Stimulated activated CD8-positive, alpha-beta memory T cell treated with anti-CD3 and anti-CD28 coated beads, Interleukin-15, amount 100 ng/mL, for 1 hour (primary cell): ENCODE data around the gene TGM6.
A peak's percentile ranks its signal among the peaks of the same experiment; 100 is the strongest.

ENCODE experiments used
- DNase-seq: peaks from one replicate; pipeline ENCODE4 v3.0.0-alpha.2; 2020; ENCODE audit warnings: low read depth

Gene TGM6

DNA sequence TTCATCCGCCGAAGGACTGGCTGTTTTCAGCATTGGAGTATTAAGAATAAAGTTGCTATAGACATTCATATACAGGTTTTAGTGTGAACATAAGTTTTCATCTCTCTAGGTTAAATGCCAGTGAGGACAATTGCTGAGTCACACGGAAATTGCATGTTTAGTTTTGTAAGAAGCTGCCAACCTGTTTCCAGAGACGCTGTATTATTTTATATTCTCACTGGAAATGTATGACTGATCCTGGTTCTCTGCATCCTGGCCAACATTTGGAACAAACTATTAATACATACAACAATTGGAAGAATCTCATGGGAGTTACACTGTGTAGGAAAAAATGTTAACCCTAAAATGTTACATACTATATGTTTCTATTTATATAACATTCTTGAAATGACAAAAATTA lies 16.7 kb upstream of the TGM6 start:
- no peak for DNase-seq

DNA sequence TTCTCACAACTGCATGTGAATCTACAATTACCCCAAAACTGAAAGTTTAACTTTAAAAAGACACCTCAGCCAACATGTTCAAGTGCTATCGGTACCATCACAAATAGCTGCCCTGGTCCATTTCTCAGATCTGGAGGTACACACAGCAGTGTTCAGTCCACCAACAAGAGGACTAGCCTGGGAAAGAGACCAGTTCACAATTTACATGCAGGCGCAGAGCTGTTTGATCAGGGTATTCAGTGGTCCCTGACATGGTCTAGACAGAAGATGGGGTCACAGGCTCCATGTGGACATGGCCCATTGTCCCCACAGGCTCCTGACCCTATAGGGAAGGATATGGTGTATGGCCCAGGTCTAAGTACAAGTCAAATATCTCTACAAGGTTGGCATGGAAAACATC lies 15.6 kb upstream of the TGM6 start:
- no peak for DNase-seq

DNA sequence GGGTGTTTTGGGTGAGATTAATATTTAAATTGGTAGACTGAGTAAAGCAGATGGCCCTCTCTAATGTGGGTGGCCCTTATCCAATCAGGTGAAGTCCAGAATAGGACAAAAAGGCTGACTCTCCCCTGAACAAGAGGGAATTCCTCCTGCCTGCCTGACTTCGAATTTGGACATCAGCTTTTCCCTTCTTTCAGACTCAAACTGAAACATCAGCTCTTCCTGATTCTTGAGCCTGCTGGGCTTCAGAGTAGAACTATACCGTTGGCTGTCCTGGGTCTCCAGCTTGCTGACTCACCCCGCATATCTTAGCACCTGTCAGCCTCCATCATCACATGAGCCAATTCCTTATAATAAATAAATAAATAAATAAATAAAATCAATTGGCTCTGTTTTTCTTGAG lies 15.0 kb upstream of the TGM6 start:
- DNase-seq: no peak

DNA sequence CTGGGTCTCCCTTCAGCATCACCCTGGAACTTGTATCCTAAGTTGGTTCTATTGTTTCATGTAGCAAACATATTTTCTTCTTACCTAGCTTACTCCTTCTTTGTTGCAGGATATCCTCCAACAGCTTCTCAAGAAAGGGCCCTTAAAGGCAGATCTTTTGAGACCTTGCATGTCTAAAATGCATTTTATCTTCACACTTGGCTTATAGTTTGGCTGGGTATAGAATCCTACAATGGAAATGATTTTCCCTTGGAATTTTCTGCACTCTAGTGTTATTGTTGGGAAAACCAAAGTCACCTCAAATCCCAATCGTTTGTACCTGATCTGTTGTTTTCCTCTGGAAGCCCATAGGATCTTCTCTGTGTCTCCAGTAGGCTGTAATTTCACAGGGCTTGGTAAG lies 12.1 kb upstream of the TGM6 start:
- no peak for DNase-seq

DNA sequence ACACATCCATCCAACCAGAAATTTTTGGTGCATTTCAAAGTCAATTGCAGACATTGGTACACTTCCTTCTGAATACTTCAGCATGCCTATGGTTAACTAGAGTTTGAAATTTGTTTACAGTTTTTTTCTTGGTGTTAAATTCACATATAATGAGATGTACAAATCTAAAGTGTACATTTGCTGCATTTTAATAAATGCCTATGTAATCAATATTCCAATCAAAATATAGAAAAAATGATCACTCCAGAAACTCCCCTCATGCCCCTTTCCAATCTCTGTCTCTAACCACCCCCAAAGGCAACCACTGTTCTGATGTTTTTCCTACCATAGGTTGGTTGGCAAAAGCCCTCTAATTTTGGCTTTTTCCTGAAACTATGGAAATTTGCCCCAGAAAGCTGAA lies 7.6 kb upstream of the TGM6 start:
- DNase-seq: no peak

DNA sequence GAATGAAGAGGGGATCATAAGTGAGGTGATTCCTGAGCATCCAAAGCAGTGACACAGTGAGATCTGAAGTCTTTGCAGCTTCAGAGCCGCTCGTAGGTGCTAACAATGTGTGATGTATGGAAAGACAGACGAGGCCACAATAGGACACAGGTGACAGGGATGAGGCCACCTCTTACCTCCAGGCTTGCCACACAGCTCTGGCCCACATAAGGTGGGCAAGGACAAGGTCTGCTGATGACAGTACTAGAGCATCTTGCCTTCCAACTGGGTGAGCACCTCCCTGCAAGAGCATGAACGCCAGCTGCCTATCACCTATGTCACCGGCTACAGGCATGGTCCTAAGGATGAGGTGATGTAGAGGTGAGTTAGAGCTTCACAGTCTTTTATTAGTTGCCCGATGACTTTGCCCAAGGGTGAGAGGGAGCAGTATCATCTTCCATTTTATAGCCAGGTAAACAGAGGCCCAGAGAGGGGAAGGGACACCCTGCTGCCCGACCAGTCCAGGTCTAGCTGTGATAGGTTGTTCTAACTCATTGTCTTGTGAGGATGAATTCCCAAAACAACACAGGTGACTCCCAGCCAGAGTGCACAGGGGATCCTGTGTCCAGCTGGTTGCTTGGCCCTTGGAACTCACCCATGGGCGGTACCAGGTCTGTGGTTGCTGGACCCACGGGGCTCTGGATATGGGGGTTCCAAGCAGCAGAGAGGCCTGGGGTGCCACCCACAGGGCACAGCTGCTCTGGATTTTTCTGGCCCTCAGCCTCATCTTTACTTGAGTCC lies 6.2 kb upstream of the TGM6 start:
- no peak for DNase-seq

DNA sequence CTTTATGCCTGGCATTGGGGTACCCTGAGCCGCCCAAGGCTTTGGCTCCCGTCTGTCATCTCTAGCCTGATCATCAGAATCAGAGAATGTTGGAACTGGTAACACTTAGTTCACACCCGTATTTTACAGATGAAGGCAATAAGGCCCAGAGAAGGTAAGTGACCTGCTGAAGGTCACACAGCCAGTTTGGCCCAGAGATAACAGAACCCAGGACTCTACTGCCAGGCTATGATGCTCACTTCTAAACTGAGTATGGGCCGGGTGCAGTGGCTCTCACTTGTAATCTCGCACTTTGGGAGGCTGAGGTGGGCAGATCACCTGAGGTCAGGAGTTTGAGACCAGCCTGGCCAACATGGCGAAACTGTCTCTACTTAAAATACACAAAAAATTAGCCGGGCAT lies 1.8 kb upstream of the TGM6 start:
- no peak for DNase-seq

DNA sequence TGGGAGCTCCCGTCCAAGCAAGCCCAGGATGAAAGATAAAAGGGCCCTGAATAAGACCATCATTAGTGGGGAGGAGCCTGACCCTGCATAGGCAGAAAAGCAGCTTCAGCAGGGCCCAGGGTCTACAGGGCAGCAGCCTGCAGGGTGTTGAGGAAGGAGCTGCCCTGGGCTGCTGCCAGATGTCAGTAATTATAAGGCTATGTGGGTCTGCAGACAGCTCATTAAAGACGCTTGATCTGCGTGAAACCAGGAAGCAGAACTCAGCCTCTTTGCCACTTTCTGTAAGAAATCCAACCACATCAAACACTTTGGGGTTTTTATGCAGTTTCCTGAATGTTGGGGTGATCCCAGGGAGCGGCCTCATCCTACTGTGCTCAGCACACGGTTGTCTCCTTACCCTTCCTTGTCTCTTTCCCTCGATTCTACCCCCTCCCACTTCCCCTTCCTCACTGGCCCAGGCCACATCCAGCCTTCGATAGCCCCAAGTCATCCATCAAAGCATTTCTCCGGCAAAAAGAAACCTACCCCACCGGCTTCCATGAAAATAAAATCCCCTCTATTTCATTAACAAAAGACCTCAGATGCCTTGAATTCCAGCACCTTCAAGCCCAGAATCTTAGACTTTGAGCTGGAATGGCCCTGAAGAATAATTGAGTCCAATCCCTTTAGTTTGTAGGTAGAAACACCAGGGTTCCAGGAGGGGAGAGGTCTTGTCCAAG lies 1.0 kb upstream of the TGM6 start:
- DNase-seq: no peak

DNA sequence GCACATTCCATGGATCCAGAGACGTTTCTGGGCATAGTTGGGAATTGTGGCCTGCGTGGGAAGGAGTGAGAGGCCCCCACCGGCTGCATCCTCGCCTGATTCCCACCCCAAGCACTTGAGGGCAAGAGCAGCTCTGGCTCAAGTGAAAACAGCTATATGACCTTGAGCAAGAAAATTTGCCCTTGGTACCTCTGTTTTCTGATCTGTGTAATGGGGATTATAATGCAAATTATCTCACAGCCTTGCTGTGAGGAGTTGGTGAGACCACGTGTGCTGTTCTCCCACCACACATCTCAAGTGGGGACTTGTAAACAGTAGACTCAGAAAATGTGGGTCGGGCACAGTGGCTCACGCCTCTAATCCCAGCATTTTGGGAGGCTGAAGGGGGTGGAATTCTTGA lies 602 bp downstream of the TGM6 start:
- DNase-seq: no peak

DNA sequence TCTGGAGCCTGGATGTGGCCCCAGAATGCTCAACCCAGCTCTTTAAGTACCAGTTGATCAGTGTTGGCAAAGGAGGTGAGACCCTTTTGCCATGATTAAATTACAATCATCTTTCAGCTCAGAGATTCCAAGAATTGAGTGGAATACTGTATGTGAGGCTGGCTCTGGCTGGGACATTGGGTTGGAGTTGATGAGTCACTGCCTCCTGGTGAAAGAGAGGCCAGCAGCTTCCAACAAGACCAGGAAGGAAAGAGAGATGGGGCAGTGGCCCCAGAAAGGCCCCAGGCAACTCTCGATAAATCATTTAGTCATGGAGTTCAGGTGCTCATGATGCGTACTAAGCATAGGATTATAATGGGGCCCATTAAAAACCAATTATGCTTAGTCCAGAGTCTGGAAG lies 2.1 kb downstream of the TGM6 start:
- no peak for DNase-seq

DNA sequence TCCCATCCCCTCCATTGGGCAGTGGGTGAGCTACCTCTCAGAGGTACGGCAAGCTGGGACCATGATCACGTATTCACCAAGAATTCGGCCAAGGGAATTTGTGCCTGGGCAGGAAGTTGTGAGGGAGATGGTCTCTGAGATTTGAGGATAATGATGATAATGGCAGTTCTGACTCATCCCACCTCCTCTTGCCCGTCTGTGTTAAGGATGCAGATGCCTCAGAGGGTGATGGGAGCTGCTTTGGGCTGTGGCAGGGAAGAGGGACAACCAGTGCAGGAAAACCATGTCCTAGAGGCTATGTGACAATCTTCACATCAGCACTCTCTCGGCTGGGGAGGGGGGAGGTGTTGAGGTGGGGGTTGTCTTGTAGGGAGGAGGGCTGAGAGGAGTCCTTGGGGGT lies 4.3 kb downstream of the TGM6 start:
- DNase-seq: no peak

DNA sequence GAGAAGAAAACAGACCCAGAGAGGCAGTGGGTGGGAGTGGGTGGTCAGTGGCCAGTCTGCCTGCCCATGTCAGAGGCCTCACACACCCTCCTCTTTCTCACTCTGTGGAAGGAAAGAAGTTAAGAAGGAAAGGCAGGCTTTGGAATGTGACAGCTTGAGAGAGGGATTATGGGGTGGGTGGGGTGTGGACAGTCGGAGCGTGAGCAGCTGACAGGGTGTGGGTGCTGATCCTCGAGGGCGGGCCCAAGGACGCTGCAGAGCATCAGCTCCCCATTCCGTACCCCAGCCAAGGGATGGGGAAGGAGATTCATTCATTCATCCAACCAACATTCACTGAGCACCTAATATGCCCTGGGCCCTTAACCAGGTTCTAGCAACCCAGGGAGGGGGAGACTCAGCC lies 4.8 kb downstream of the TGM6 start:
- DNase-seq: no peak

DNA sequence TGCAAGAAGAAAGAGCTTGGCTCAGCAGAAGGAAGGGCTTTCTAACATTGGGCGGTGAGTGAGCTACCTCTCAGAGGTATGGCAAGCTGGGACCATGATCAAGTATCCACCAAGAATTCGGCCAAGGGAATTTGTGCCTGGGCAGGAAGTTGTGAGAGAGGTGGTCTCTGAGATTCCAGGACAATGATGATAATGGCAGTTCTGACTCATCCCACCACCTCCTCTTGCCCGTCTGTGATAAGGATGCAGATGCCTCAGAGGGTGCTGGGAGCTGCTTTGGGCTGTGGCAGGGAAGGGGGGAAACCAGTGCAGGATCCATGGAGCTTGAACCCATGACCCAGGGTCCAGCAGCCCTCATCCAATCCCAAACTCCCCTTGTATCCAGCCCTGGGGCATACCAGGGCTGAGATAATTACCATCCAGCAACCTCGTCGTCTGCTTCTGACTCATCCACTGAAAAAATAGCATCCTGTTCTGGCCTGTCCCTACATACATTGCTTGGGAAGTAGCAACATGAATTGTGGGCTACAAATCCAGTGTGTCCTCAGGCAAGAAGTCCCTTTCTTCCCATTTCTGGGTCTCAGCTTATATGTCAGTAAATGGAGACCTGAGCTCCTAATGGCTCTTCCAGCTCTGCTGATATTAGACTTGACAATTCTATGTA lies 5.9 kb downstream of the TGM6 start:
- DNase-seq: no peak

DNA sequence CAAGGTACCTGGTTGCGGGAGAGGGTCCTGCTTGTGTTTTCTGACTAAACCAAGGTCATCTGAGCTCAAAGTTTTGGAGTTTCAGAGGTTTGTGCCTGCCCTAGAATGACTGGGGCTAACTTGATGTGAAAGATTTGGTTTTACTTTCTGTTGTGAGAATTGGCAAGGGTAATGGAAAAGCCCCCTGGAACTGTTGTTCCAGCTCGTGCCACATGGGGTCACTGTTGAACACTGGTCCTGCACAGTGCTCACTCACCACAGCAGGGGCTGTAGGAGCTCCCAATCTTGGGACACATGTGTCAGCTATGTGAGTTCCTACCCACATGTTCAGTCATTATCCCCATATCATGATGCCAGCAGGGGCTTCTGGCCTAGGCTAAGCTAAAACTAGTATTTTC lies 6.5 kb downstream of the TGM6 start:
- DNase-seq: peak; percentile 4

DNA sequence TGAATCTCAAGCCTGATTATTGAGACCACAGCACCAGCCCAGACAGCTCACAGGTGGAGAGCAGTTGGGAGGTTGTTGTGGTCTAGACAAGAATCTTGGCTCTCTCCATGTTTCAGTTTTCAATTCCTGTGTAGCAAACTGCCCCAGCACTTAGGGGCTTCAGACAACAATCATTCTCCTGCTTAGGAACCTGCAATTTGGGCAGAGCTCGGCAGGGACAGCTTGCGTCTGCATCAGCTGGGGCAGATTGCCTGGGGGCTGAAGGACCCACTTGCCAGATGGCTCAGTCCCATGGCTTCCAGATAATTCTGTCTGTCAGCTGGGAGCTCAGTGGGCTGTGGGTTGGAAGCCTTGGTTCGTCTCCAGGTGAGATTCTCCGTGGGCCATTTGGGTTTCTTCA lies 6.9 kb downstream of the TGM6 start:
- no peak for DNase-seq

DNA sequence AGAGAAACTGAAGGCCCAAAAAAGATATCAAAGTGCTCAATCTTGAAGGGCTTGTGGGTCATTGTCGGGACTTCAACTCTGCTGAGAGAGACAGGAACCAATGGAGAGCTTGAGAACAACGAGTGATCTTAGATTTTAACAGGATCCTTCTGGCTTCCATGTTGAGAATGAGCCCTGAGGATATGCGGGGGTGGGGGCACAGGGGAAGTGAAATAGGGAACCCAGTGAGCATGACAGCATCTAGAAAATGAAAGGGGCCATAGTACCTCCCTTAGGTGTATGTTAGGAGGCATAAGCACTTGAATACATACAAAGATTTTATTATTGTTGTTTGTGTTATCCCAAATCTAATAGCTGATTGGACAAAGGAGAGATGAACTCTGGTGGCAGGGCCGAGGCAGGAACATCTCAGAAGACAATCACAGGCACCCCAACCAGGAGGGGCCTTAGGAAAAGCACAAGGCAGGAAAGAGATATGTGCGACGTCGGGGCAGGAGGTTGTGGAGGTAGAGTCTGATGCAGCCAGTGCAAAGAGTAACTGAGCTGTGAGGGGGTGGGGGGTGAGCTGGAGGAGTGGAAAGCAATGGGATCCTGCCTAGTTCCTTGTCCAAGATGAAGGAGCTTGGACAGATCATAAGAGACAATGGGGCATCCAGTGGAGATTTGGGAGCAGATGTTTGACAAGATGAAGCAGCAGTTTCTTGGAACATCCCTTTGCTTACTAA lies 10.4 kb downstream of the TGM6 start:
- DNase-seq: no peak

DNA sequence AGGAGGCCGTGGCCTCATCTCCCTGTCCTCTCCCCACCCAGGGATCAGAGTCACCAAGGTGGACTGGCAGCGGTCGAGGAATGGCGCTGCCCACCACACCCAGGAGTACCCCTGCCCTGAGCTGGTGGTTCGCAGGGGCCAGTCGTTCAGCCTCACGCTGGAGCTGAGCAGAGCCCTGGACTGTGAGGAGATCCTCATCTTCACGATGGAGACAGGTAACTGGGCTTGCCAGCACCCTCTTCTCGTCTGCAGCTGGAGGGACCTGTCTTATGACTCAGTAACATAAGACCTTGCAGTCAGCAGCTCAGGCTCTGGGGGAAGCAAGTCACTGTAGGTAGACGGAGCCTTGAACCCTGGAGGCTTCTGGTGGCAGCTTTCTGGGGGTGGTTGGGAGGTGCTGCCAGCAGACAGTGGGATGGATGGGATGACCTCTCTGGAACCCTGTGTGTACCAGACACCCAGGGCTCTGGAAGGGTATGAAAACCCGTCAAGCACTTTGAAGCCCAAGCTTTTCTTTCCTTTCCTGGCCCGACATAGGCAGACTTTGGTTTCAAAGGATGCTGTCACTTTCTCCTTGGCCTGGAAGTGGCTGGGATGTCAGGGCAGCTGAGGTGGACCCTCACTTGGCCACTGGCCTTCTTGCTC lies 13.8 kb downstream of the TGM6 start:
- DNase-seq: no peak

DNA sequence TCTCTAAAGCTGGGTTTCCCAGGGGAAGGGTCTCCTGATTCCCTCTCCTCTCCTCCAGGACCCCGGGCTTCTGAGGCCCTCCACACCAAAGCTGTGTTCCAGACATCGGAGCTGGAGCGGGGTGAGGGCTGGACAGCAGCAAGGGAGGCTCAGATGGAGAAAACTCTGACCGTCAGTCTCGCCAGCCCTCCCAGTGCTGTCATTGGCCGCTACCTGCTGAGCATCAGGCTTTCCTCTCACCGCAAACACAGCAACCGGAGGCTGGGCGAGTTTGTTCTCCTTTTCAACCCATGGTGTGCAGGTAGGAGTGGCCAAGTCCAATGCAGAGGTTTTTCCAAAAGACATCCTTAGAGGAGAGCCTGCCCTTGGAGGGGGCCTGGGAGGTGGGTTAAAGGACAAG lies 14.4 kb downstream of the TGM6 start:
- no peak for DNase-seq

DNA sequence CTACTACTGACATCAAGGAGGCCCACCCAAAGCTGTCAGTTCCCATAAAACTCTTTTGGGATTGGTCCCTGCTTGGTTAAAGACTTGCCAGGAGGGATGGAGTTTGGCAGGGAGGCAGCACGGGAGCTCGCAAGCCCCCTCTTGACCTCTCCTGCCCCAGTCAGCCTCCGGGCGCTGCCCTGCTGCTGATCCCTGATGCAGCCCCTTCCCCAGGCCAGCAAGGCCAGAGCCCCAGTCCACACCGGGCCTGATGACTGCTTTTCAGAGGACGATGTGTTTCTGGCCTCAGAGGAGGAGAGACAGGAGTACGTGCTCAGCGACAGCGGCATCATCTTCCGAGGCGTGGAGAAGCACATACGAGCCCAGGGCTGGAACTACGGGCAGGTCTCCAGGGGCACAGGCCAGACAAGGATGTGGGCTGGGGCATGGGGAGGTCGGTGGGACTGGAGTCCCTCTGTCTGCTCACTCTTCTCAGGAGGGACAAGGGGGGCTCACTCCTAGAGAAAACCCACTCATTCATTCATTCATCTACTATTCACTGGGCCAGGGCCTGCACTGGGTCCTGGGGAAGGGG lies 15.6 kb downstream of the TGM6 start:
- DNase-seq: no peak

DNA sequence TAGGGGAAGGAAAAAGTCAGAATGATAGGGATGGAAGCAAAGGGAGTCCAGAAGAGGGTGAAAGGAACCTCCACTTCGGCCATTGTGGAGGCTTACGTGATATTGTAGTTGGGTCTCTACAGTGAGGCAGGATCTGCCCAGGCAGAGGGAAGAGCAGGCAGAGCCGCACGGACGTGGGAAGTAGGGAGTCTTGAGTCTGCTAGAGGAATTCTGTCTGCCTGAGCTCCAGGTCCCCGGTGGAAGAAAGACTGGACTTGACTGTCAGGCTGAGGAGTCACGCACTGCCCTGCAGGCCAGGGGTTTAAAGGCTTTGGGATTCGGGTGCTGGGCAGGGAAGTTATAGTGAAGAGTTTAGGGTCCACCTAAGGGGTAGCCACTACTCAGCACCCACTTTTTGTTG lies 16.4 kb downstream of the TGM6 start:
- DNase-seq: no peak

DNA sequence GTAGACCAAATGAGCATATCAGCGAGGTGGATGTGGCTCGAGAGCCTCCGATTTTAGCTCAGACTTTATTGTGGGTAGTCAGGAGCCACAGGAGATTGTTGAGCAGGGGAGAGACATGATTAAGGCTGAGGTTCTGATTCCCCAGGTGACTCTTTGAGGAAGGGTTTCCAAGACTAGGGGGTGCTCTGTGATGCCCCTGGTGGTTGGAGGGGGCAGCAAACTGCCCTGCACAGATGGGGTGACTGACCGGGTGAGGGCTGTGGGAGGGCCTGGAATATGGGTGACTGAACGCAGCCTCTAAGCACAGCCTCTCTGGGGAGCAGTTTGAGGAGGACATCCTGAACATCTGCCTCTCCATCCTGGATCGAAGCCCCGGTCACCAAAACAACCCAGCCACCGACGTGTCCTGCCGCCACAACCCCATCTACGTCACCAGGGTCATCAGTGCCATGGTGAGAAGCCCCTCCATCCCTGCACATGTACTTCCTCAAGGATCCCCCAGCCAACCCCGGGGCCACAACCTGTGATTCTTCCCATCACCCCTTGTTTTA lies 17.0 kb downstream of the TGM6 start:
- no peak for DNase-seq

DNA sequence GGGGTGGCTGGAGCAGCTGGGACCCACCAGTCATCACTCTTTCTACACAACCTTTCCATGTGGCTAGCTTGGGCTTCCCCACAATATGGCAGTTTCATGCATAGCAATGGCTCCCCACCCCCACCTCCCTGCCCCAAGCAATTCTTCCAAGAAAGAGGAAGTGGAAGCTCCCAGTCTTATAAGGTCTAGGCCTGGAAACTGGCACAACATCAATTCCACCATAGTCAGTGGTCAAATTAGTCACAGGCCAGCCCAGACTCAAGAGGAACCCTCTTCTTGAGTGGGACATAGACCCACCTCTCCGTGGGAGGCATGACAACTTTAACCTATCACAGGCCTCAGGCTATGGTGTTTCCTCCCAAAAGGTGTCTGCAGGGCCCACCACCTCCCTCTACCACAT lies 17.7 kb downstream of the TGM6 start:
- DNase-seq: no peak
